ENCODE data around the gene GNAL. TPM values are rescaled to one million over a fixed set of nuclear protein-coding genes. Genes with fewer than 3 reads are reported as not detected.

The GNAL gene
- total RNA-seq, 1 donor from 2014 or later, result 14.7 TPM

- DNase-seq (ENCODE audit: low read depth), result peak; percentile 34
- Histone ChIP-seq H3K4me3 (ENCODE audit: low read depth, low read length) (no peak overlapping the region), H3K27me3 (ENCODE audit: control insufficient read depth, insufficient read depth, low read length) (no peaks in the 10 kb centered on the region), H3K36me3 (ENCODE audit: control insufficient read depth, insufficient read depth, low read length) (no peaks in the 10 kb centered on the region)
- TF ChIP-seq, protein P1, sequence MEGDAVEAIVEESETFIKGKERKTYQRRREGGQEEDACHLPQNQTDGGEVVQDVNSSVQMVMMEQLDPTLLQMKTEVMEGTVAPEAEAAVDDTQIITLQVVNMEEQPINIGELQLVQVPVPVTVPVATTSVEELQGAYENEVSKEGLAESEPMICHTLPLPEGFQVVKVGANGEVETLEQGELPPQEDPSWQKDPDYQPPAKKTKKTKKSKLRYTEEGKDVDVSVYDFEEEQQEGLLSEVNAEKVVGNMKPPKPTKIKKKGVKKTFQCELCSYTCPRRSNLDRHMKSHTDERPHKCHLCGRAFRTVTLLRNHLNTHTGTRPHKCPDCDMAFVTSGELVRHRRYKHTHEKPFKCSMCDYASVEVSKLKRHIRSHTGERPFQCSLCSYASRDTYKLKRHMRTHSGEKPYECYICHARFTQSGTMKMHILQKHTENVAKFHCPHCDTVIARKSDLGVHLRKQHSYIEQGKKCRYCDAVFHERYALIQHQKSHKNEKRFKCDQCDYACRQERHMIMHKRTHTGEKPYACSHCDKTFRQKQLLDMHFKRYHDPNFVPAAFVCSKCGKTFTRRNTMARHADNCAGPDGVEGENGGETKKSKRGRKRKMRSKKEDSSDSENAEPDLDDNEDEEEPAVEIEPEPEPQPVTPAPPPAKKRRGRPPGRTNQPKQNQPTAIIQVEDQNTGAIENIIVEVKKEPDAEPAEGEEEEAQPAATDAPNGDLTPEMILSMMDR (IDR thresholded peaks at IDR 0.05; ENCODE audit: insufficient read depth, low read length, poor library complexity, severe bottlenecking), result no peak
These were observed 119.2 kb downstream of the GNAL start for GRCh38 chr18:11808001-11808855.

DNA sequence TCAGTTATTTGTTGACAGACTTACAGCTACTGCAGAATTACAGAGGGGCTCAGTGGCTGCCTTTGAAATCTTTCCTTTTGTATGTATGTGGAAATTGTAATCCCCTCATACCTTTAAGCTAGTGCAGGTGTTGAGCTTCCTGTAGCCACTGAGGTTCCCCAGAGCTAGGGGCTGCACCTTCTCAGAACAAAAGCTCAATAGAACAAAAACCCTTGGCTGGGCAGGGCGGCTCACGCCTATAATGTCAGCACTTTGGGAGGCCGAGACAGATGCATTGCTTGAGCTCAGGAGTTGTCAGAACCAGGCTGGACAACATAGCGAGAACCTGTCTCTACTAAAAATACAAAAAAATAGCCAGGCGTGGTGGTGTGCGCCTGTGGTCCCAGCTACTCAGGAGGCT, 120.8 kb downstream of the GNAL start:
- Histone ChIP-seq H3K27me3 (ENCODE audit: control insufficient read depth, insufficient read depth, low read length) (no peaks in the 10 kb centered on the region), H3K36me3 (ENCODE audit: control insufficient read depth, insufficient read depth, low read length) (no peaks in the 10 kb centered on the region), H3K4me3 (ENCODE audit: low read depth, low read length) (no peak overlapping the region)
- no peak for DNase-seq (ENCODE audit: low read depth)
- TF ChIP-seq, protein P1 (IDR thresholded peaks at IDR 0.05; ENCODE audit: insufficient read depth, low read length, poor library complexity, severe bottlenecking), result no peak

- Histone ChIP-seq H3K36me3 (ENCODE audit: control insufficient read depth, insufficient read depth, low read length) (no peaks in the 10 kb centered on the region), H3K27me3 (ENCODE audit: control insufficient read depth, insufficient read depth, low read length) (no peaks in the 10 kb centered on the region), H3K4me3 (ENCODE audit: low read depth, low read length) (no peak overlapping the region)
- TF ChIP-seq, protein P1 (IDR thresholded peaks at IDR 0.05; ENCODE audit: insufficient read depth, low read length, poor library complexity, severe bottlenecking), result no peak
- DNase-seq (ENCODE audit: low read depth), result no peak
These were observed 121.3 kb downstream of the GNAL start for GRCh38 chr18:11810379-11810778.

DNA sequence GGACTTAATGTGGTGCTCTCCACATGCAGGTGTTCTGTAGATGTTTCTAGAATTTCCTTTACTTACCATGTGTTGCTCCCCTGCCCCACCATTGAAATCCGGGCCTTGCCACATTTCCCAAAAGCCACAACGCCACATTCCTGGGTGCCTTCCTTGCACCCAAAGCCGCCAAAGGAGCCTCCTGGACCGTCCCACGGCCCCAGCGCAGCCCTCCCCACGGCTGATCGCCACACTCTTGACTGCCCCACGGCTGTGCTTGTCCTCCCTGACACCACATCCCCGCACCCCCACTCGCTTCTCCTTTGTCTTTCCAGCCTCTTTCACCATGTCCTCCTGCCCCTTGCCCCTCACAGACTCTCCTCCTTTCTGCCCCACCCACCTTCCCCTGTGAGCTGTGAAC, 121.9 kb downstream of the GNAL start:
- DNase-seq (ENCODE audit: low read depth), result no peak
- H3K4me3 ChIP-seq (ENCODE audit: low read depth, low read length), result no peak overlapping the region
- TF ChIP-seq, protein P1 (IDR thresholded peaks at IDR 0.05; ENCODE audit: insufficient read depth, low read length, poor library complexity, severe bottlenecking), result no peak
- H3K27me3 ChIP-seq (ENCODE audit: control insufficient read depth, insufficient read depth, low read length), result no peaks in the 10 kb centered on the region
- H3K36me3 ChIP-seq (ENCODE audit: control insufficient read depth, insufficient read depth, low read length), result no peaks in the 10 kb centered on the region

DNA sequence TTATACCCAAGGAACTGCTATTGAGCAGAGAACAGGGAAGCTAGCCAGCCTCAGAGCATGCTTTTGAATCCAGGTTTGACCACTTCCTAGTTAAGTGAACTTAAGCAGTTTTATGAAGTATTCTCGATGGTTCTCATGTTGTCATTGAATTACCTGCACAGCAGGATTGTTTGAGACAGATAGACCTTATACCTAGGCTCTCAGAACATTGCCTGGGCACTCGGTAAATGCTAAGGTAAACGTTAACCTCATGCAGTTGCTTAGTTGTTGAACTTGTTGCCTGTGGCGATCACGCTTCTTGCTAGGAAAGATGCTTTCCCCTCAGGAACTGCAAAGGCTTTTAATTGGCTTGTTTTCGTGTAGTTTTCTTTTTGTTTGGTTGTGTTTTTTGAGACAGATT, 128.2 kb downstream of the GNAL start:
- H3K4me3 ChIP-seq (ENCODE audit: low read depth, low read length), result no peak overlapping the region
- TF ChIP-seq, protein P1 (IDR thresholded peaks at IDR 0.05; ENCODE audit: insufficient read depth, low read length, poor library complexity, severe bottlenecking), result no peak
- H3K36me3 ChIP-seq (ENCODE audit: control insufficient read depth, insufficient read depth, low read length), result no peaks in the 10 kb centered on the region
- no peaks in the 10 kb centered on the region for H3K27me3 ChIP-seq (ENCODE audit: control insufficient read depth, insufficient read depth, low read length)
- no peak for DNase-seq (ENCODE audit: low read depth)

All from kidney epithelial cell (primary cell).